Measurements from ENCODE around the gene ZNF195. TPM values are rescaled to one million over a fixed set of nuclear protein-coding genes. Genes with fewer than 3 reads are reported as not detected.
"Not testable (repeated sequence)": the region's sequence is repeated elsewhere in the genome, so short reads cannot be mapped to it uniquely, and the experiment has no call there.

The ZNF195 gene
- total RNA-seq, 4 donors from 2014 or later: 21.1 to 31.8 (median 26.7) TPM

GRCh38 chr11:3417047-3417446 lies 38.1 kb upstream of the ZNF195 start:
- H3K36me3 ChIP-seq; H3K9me3 ChIP-seq; H3K27me3 ChIP-seq; H3K4me1 ChIP-seq; H3K4me3 ChIP-seq (replicated peaks in 1 of 3); intact Hi-C loops (cut with DNase I); H3K27ac ChIP-seq: not testable (repeated sequence)
- peak; percentile 72 to 75 for DNase-seq
- WGBS, 2 donors: 51 to 70% methylated on average over 4 of the region's 4 CpGs
- peak in 4 of 6 experiments; percentile 55 to 81 (median 62) for TF ChIP-seq CTCF (IDR thresholded peaks at IDR 0.05)

DNA sequence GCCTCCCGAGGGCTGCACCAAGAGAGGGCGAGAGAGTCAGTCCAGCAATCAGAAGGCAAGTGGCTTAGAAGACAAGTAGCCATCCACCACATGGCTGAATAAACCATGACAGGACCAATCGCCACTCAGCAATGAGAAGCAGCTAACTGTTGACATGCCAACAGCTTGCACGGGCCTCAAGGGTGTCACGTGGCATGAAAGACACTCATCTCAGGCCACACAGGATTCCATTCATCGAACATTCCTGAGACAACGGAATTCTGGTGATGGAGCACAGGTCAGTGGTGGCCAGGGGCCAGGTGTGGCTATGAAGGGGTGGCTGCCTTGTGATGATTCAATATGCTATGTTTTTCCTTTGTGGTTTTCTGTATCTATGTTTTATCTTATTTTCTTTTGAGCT lies 36.4 kb upstream of the ZNF195 start:
- H3K27me3 ChIP-seq; H3K36me3 ChIP-seq; H3K9me3 ChIP-seq; H3K4me3 ChIP-seq (replicated peaks in 1 of 3); intact Hi-C loops (cut with DNase I); H3K27ac ChIP-seq; H3K4me1 ChIP-seq: not testable (repeated sequence)
- WGBS, 2 donors: 18 to 56% methylated on average over 2 to 7 of the region's 7 CpGs
- DNase-seq: peak; percentile 29 to 51

- H3K9me3 ChIP-seq; H3K27me3 ChIP-seq; H3K4me3 ChIP-seq (replicated peaks in 1 of 3); DNase-seq; H3K36me3 ChIP-seq; H3K27ac ChIP-seq; intact Hi-C loops (cut with DNase I); H3K4me1 ChIP-seq: not testable (repeated sequence)
- 85 to 94% methylated on average over 18 to 24 of the region's 24 CpGs for WGBS, 2 donors
Measured at GRCh38 chr11:3413666-3414065, 34.7 kb upstream of the ZNF195 start.

DNA sequence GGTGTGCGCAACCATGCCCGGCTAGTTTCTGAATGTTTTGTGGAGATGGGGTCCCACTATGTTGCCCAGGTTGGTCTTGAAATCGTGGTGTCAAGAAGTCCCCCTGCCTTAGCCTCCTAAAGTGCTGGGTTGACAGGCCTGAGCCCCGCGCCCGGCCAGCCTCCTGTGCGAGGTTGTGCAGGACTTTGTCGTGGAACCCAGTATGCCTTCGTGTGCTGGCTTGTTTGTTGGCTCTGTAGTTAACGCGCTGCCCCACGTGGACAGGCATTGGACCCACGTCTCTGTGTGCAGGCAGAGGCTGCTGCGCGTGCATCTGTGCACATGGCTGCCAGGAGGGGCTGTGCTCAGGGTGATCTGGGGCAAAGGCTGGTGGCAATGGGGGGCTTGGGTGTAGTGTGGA lies 33.9 kb upstream of the ZNF195 start:
- TF ChIP-seq CTCF (IDR thresholded peaks at IDR 0.05) (no peak), POLR2A (IDR thresholded peaks at IDR 0.05) (no peak)
- 91 to 92% methylated on average over 9 of the region's 15 CpGs for WGBS, 2 donors
- intact Hi-C loops (cut with DNase I): no loop called here
- no peaks in the 10 kb centered on the region for H3K9me3 ChIP-seq
- no peak overlapping the region for H3K4me3 ChIP-seq (replicated peaks in 1 of 3)
- no peaks in the 10 kb centered on the region for H3K27me3 ChIP-seq
- peaks cover 0 to 6% of the 10 kb centered on the region in 2 donors for H3K4me1 ChIP-seq
- DNase-seq: no peak
- no peaks in the 10 kb centered on the region for H3K36me3 ChIP-seq
- no peak overlapping the region for H3K27ac ChIP-seq

- not testable (repeated sequence) for H3K4me3 ChIP-seq (replicated peaks in 1 of 3); H3K27ac ChIP-seq; H3K27me3 ChIP-seq; H3K4me1 ChIP-seq; H3K36me3 ChIP-seq; H3K9me3 ChIP-seq
- 7 to 24% methylated on average over 12 of the region's 12 CpGs for WGBS, 2 donors
- TF ChIP-seq CTCF (IDR thresholded peaks at IDR 0.05): peak; percentile 38 to 84 (median 82)
- peak; percentile 75 to 79 for DNase-seq
- intact Hi-C loops (cut with DNase I): loop anchor here (10.0 kb wide), 1 partner anchor 64 kb away; no protein-coding TSS in a partner anchor
Measured at GRCh38 chr11:3408722-3409121, 29.8 kb upstream of the ZNF195 start.

DNA sequence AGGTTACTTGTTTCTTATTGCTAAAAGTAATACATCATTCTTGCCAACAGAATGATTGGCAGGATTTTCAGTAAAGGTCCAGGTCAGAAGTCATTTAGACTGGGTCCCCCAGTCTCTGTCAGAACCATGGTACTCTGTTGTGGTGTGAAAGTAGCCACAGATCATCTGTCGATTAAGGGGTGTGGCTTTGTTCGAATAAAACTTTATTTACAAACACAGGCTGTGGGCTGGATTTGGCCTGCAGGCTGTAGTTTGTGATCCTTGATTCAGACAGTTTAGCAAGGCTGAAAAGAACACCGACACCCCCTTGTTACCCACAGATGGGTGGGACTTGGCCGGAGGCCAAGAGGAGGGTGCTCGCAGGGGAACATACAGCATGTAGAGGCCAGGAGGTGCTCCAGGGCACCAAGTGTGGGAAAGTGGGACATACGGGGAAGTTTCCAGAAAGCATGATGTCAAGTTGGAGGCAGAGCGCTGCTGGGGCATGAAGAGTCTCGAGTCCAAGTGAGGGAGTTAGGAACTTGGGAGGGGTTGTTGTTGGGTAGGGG lies 29.2 kb upstream of the ZNF195 start:
- intact Hi-C loops (cut with DNase I): loop anchor here (10.0 kb wide), 1 partner anchor 63 kb away; no protein-coding TSS in a partner anchor
- H3K36me3 ChIP-seq; H3K27me3 ChIP-seq; DNase-seq; H3K27ac ChIP-seq; H3K9me3 ChIP-seq; H3K4me1 ChIP-seq; H3K4me3 ChIP-seq (replicated peaks in 1 of 3): not testable (repeated sequence)
- WGBS, 2 donors: 66 to 77% methylated on average over 8 of the region's 8 CpGs

GRCh38 chr11:3406937-3407336 lies 28.0 kb upstream of the ZNF195 start:
- not testable (repeated sequence) for H3K4me3 ChIP-seq (replicated peaks in 1 of 3)
- intact Hi-C loops (cut with DNase I): loop anchor here (10.0 kb wide), 1 partner anchor 62 kb away; no protein-coding TSS in a partner anchor

GRCh38 chr11:3406223-3406875 lies 27.4 kb upstream of the ZNF195 start:
- not testable (repeated sequence) for DNase-seq
- 83 to 88% methylated on average over 15 of the region's 17 CpGs for WGBS, 2 donors

More at GRCh38 chr11:3406937-3407336, 28.0 kb upstream of the ZNF195 start:
- H3K9me3 ChIP-seq, H3K36me3 ChIP-seq, H3K27ac ChIP-seq, DNase-seq, H3K27me3 ChIP-seq, H3K4me1 ChIP-seq: not testable (repeated sequence)
- 75 to 91% methylated on average over 8 to 9 of the region's 9 CpGs for WGBS, 2 donors

DNA sequence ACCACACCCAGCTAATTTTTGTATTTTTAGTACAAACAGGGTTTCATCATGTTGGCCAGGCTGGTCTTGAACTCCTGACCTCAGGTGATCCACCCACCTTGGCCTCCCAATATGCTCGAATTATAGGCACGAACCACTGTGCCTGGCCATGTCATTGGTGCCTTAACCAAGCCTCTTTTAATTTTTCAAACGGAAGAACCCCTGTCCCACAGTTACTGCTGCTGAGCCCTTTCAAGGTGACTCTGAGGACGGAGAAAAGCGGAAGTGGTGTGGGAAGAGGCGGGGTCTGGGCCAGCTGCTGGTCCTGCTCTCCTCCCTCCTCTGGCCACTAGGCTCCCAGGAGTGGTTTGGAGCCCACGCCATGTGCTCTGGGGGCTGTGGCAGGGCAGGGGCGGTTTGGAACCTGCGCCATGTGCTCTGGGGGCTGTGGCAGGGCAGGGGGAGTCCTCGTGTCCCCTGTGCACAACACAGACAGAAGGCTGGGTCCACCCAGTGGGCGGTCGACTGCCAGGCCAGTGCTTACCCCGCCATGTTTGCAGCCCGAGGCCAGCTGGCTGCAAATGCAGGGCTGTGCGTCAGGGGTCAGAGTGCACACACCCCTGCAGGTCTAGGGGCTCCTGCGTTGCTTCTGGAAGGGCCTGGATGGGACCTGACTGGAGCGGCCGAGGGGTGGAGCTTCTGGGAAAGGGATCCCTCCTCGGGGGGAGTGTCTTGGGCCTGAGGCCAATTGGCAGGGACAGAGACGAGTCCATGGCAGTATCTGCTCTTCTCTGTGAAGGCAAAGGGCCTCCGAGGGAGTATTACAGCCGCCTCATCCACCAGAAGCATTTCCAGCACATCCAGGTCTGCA lies 25.4 kb upstream of the ZNF195 start:
- DNase-seq; H3K9me3 ChIP-seq; H3K4me1 ChIP-seq; H3K4me3 ChIP-seq (replicated peaks in 1 of 3); H3K36me3 ChIP-seq; H3K27ac ChIP-seq; H3K27me3 ChIP-seq: not testable (repeated sequence)
- 75 to 76% methylated on average over 18 of the region's 22 CpGs for WGBS, 2 donors
- intact Hi-C loops (cut with DNase I): loop anchor here (10.0 kb wide), 1 partner anchor 60 kb away; no protein-coding TSS in a partner anchor

More at GRCh38 chr11:3406223-3406875, 27.4 kb upstream of the ZNF195 start:
- H3K27ac ChIP-seq; H3K9me3 ChIP-seq; H3K36me3 ChIP-seq; H3K27me3 ChIP-seq; H3K4me1 ChIP-seq; H3K4me3 ChIP-seq (replicated peaks in 1 of 3): not testable (repeated sequence)
- intact Hi-C loops (cut with DNase I): loop anchor here (10.0 kb wide), 1 partner anchor 62 kb away; no protein-coding TSS in a partner anchor

Measured in thyroid gland (tissue), 4 donors.